ENCODE data around the gene BABAM1.

The BABAM1 gene

GRCh38 chr19:17304386-17305215, 37.4 kb downstream of the BABAM1 start:
- DNase-seq = no peak

- no peak for DNase-seq
Observed at GRCh38 chr19:17305216-17305516, 37.9 kb downstream of the BABAM1 start.

- peak; percentile 95 to 96 for DNase-seq
Observed at GRCh38 chr19:17305517-17306284, 38.5 kb downstream of the BABAM1 start, which contains the start of gene MRPL34. TSS of gene MRPL34 (plus strand) at chr19:17305872. CDS start at chr19:17305893, 21 bp downstream.

GRCh38 chr19:17306285-17306714, 39.1 kb downstream of the BABAM1 start:
- DNase-seq = no peak

GRCh38 chr19:17307876-17308377, 40.7 kb downstream of the BABAM1 start:
- DNase-seq = no peak

GRCh38 chr19:17309198-17309964, 42.1 kb downstream of the BABAM1 start, which contains the start of gene DDA1:
TSS of gene DDA1 (plus strand) at chr19:17309563. CDS start at chr19:17309655, 92 bp downstream.
- peak; percentile 96 to 97 for DNase-seq

- DNase-seq = no peak
Observed at GRCh38 chr19:17309965-17310461, 42.8 kb downstream of the BABAM1 start.

GRCh38 chr19:17311455-17312188, 44.4 kb downstream of the BABAM1 start:
- DNase-seq = no peak

GRCh38 chr19:17312189-17313113, 45.2 kb downstream of the BABAM1 start:
- DNase-seq = no peak

- no peak for DNase-seq
Observed at GRCh38 chr19:17314007-17314593, 46.9 kb downstream of the BABAM1 start.

- DNase-seq = no peak
Observed at GRCh38 chr19:17318966-17319365, 51.7 kb downstream of the BABAM1 start.

- no peak for DNase-seq
Observed at GRCh38 chr19:17319473-17320238, 52.4 kb downstream of the BABAM1 start.

- no peak for DNase-seq
Observed at GRCh38 chr19:17320435-17320834, 53.2 kb downstream of the BABAM1 start.

GRCh38 chr19:17321655-17322489, 54.6 kb downstream of the BABAM1 start:
- DNase-seq = no peak

GRCh38 chr19:17322854-17323253, 55.6 kb downstream of the BABAM1 start:
- no peak for DNase-seq

- no peak for DNase-seq
Observed at GRCh38 chr19:17323300-17323963, 56.2 kb downstream of the BABAM1 start.

- DNase-seq = no peak
Observed at GRCh38 chr19:17323964-17324332, 56.7 kb downstream of the BABAM1 start.
